RWPE2 (cell line): ENCODE results near the gene B3GNT8.

Experiments
- ATAC-seq: fragments of 200-7000 bp; cut with Tn5 transposase; 3 replicates; pipeline ENCODE4 v1.9.1; 2021; ENCODE audit warnings: low read depth
- DNase-seq: peaks from one replicate; pipeline ENCODE4 v3.0.0-alpha.2; 2020; ENCODE audit warnings: low spot score
- H3K27ac ChIP-seq: fragments of 450-650 bp; 2 replicates; pipeline ENCODE4 v1.5.1; 2017; ENCODE audit warnings: mild to moderate bottlenecking; ENCODE audit not compliant: poor library complexity, severe bottlenecking
- H3K27me3 ChIP-seq: fragments of 250-450 bp; sonication (Bioruptor Pico); 2 replicates; pipeline ENCODE4 v1.5.1; 2021; ENCODE audit warnings: mild to moderate bottlenecking, moderate library complexity; ENCODE audit not compliant: insufficient read depth, poor library complexity, severe bottlenecking
- H3K36me3 ChIP-seq: fragments of 250-450 bp; sonication (Bioruptor Pico); 2 replicates; pipeline ENCODE4 v1.5.1; 2020; ENCODE audit warnings: low read depth, mild to moderate bottlenecking, moderate library complexity
- H3K4me1 ChIP-seq: fragments of 250-450 bp; sonication (Bioruptor Pico); 2 replicates; pipeline ENCODE4 v1.5.1; 2021; ENCODE audit warnings: mild to moderate bottlenecking, moderate library complexity; ENCODE audit not compliant: insufficient read depth, poor library complexity, severe bottlenecking
- H3K4me3 ChIP-seq: fragments of 250-450 bp; sonication (Bioruptor Pico); 2 replicates; pipeline ENCODE4 v1.5.1; 2021; ENCODE audit warnings: mild to moderate bottlenecking, moderate library complexity; ENCODE audit not compliant: severe bottlenecking
- H3K9me3 ChIP-seq: fragments of 250-450 bp; sonication (Bioruptor Pico); 2 replicates; pipeline ENCODE4 v1.5.1; 2021; ENCODE audit warnings: mild to moderate bottlenecking, moderate library complexity; ENCODE audit not compliant: severe bottlenecking
- CTCF ChIP-seq: fragments of 450-650 bp; IDR thresholded peaks from one replicate; pipeline ENCODE4 v1.5.1; 2017; ENCODE audit warnings: mild to moderate bottlenecking, moderate library complexity; ENCODE audit not compliant: poor library complexity, severe bottlenecking

B3GNT8 gene

GRCh38 chr19:41414461-41414860 is 12.7 kb downstream of the B3GNT8 start:
- H3K4me3 ChIP-seq = no peak overlapping the region
- TF ChIP-seq CTCF = no peak
- peaks cover under 1% of the 10 kb centered on the region for H3K4me1 ChIP-seq
- DNase-seq (no peak), ATAC-seq (no peak)
- no peaks in the 10 kb centered on the region for H3K9me3 ChIP-seq
- H3K36me3 ChIP-seq = peaks cover 8% of the 10 kb centered on the region; the same call in 1 of the 2 replicates
- no peak overlapping the region for H3K27ac ChIP-seq
- no peaks in the 10 kb centered on the region for H3K27me3 ChIP-seq

GRCh38 chr19:41413947-41414346 is 13.2 kb downstream of the B3GNT8 start:
- no peaks in the 10 kb centered on the region for H3K9me3 ChIP-seq
- no peak for DNase-seq
- H3K27ac ChIP-seq = no peak overlapping the region
- no peak for ATAC-seq
- H3K4me1 ChIP-seq = peaks cover 4% of the 10 kb centered on the region
- no peak for TF ChIP-seq CTCF
- peaks cover 8% of the 10 kb centered on the region; the same call in 1 of the 2 replicates for H3K36me3 ChIP-seq
- no peaks in the 10 kb centered on the region for H3K27me3 ChIP-seq
- no peak overlapping the region for H3K4me3 ChIP-seq

- no peaks in the 10 kb centered on the region for H3K9me3 ChIP-seq
- H3K4me3 ChIP-seq = no peak overlapping the region
- H3K27ac ChIP-seq = no peak overlapping the region
- H3K36me3 ChIP-seq = peaks cover 8% of the 10 kb centered on the region; the same call in 1 of the 2 replicates
- no peak for ATAC-seq
- H3K4me1 ChIP-seq = peaks cover 4% of the 10 kb centered on the region
- TF ChIP-seq CTCF = no peak
- no peak for DNase-seq
- no peaks in the 10 kb centered on the region for H3K27me3 ChIP-seq
Observed at GRCh38 chr19:41412953-41413352, 14.2 kb downstream of the B3GNT8 start.

GRCh38 chr19:41411968-41412265 is 15.3 kb downstream of the B3GNT8 start:
- no peak overlapping the region for H3K27ac ChIP-seq
- no peaks in the 10 kb centered on the region for H3K9me3 ChIP-seq
- no peak overlapping the region for H3K4me3 ChIP-seq
- no peak for ATAC-seq
- no peaks in the 10 kb centered on the region for H3K27me3 ChIP-seq
- peaks cover 4% of the 10 kb centered on the region for H3K4me1 ChIP-seq
- H3K36me3 ChIP-seq = peaks cover 8% of the 10 kb centered on the region; the same call in 1 of the 2 replicates
- DNase-seq = no peak
- TF ChIP-seq CTCF = no peak

- peaks cover 4% of the 10 kb centered on the region for H3K4me1 ChIP-seq
- H3K27ac ChIP-seq = no peak overlapping the region
- H3K4me3 ChIP-seq = no peak overlapping the region
- DNase-seq (no peak), ATAC-seq (no peak)
- peaks cover 8% of the 10 kb centered on the region; the same call in 1 of the 2 replicates for H3K36me3 ChIP-seq
- no peaks in the 10 kb centered on the region for H3K27me3 ChIP-seq
- no peak for TF ChIP-seq CTCF
- H3K9me3 ChIP-seq = no peaks in the 10 kb centered on the region
Observed at GRCh38 chr19:41411100-41411967, 15.8 kb downstream of the B3GNT8 start.
